ENCODE data around the gene TRABD2B. TPM values are rescaled to one million over a fixed set of nuclear protein-coding genes. Genes with fewer than 3 reads are reported as not detected.

TRABD2B gene
- total and polyA plus RNA-seq, 2 of the 4 experiments (the other 2 are of a cell fraction) = not detected

DNA sequence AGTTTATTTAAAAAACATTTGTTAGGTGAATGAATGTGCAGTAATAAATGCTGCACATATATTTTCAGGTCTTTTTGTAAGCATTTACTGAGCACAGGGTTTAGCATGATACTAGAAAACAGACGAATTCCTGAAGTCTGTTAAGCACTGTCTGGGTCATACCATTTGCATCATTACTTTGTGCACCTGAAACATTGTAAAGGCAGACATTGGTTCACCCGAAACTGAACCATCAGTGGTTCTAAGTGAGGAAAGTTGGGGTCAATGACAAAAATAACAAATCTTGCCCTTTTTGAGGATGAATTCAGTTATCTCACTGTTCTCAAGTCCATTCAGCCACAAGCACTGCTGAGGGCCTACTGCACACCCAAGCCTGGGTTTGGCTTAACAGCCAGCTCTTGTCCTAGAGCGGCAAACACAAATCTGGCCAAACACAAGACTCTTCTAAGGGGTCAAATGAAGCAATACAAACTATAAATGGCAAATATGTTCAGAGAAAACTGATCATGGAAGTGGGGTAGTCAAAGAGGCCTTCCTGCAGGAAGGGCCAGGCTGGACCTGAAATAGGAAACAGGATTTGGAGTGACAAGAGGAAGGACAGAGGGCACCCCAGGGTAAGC is 21.8 kb downstream of the TRABD2B start:
- H2AK9ac ChIP-seq (replicated peaks; ENCODE audit: low read depth, low read length, poor library complexity) = no peak overlapping the region
- no peak overlapping the region for H3K4me3 ChIP-seq (ENCODE audit: insufficient read depth, low read depth, low read length)
- no peak overlapping the region for H3K4ac ChIP-seq (ENCODE audit: low read depth, low read length)
- H2BK120ac ChIP-seq (ENCODE audit: low read depth, low read length) = no peak overlapping the region
- no peak overlapping the region for H3K9ac ChIP-seq (ENCODE audit: low read depth, low read length)
- no peak overlapping the region for H4K91ac ChIP-seq (ENCODE audit: insufficient read depth, low read depth, low read length)
- ChIA-PET POLR2A (ENCODE audit: unreplicated experiment) (no interaction called here), CTCF (no interaction called here)
- TF ChIP-seq SMC3 (IDR thresholded peaks at IDR 0.05; ENCODE audit: low read depth, low read length) (no peak), MAZ (IDR thresholded peaks at IDR 0.05; ENCODE audit: borderline replicate concordance, low read depth, low read length) (no peak), RCOR1 (IDR thresholded peaks at IDR 0.05; ENCODE audit: insufficient replicate concordance, low read length) (no peak), CHD1 (IDR thresholded peaks at IDR 0.05; ENCODE audit: low read depth, low read length) (no peak), FOS (IDR thresholded peaks at IDR 0.05; ENCODE audit: low read depth, low read length) (no peak), CEBPB (IDR thresholded peaks at IDR 0.05; ENCODE audit: low read depth, low read length) (no peak), NFE2L2 (IDR thresholded peaks at IDR 0.05; ENCODE audit: low read depth, low read length) (no peak), POLR2A (IDR thresholded peaks at IDR 0.05; ENCODE audit: low read depth, low read length) (no peak), MXI1 (IDR thresholded peaks at IDR 0.05; ENCODE audit: borderline replicate concordance, low read depth, low read length) (no peak), RFX5 (IDR thresholded peaks at IDR 0.05; ENCODE audit: low read depth, low read length) (no peak), BHLHE40 (IDR thresholded peaks at IDR 0.05; ENCODE audit: low read depth, low read length) (no peak), RAD21 (IDR thresholded peaks at IDR 0.05; ENCODE audit: low read length) (no peak), MAFK (IDR thresholded peaks at IDR 0.05; ENCODE audit: low read depth, low read length) (no peak)
- TF ChIP-seq, protein P1, sequence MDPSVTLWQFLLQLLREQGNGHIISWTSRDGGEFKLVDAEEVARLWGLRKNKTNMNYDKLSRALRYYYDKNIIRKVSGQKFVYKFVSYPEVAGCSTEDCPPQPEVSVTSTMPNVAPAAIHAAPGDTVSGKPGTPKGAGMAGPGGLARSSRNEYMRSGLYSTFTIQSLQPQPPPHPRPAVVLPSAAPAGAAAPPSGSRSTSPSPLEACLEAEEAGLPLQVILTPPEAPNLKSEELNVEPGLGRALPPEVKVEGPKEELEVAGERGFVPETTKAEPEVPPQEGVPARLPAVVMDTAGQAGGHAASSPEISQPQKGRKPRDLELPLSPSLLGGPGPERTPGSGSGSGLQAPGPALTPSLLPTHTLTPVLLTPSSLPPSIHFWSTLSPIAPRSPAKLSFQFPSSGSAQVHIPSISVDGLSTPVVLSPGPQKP (IDR thresholded peaks at IDR 0.05; ENCODE audit: borderline replicate concordance, low read depth, low read length) = no peak
- TF ChIP-seq, protein P2, sequence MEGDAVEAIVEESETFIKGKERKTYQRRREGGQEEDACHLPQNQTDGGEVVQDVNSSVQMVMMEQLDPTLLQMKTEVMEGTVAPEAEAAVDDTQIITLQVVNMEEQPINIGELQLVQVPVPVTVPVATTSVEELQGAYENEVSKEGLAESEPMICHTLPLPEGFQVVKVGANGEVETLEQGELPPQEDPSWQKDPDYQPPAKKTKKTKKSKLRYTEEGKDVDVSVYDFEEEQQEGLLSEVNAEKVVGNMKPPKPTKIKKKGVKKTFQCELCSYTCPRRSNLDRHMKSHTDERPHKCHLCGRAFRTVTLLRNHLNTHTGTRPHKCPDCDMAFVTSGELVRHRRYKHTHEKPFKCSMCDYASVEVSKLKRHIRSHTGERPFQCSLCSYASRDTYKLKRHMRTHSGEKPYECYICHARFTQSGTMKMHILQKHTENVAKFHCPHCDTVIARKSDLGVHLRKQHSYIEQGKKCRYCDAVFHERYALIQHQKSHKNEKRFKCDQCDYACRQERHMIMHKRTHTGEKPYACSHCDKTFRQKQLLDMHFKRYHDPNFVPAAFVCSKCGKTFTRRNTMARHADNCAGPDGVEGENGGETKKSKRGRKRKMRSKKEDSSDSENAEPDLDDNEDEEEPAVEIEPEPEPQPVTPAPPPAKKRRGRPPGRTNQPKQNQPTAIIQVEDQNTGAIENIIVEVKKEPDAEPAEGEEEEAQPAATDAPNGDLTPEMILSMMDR (conservative IDR thresholded peaks at IDR 0.05; ENCODE audit: low read depth, low read length) = no peak
- TF ChIP-seq, protein P3, sequence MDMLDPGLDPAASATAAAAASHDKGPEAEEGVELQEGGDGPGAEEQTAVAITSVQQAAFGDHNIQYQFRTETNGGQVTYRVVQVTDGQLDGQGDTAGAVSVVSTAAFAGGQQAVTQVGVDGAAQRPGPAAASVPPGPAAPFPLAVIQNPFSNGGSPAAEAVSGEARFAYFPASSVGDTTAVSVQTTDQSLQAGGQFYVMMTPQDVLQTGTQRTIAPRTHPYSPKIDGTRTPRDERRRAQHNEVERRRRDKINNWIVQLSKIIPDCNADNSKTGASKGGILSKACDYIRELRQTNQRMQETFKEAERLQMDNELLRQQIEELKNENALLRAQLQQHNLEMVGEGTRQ (IDR thresholded peaks at IDR 0.05; ENCODE audit: low read depth, low read length) = no peak
- H3K23ac ChIP-seq (ENCODE audit: low read depth, low read length) = no peak overlapping the region
- H3K36me3 ChIP-seq (ENCODE audit: control insufficient read depth, insufficient read depth, low read length) = no peaks in the 10 kb centered on the region
- in situ Hi-C loops (cut with MboI; ENCODE audit: low sequenced_read_pairs) (no loop called here), dilution Hi-C loops (cut with HindIII; ENCODE audit: low sequenced_read_pairs, unreplicated experiment) (no loop called here), intact Hi-C loops (cut with micrococcal nuclease) (no loop called here)
- H3K27ac ChIP-seq (ENCODE audit: insufficient read depth, low read length) = no peak overlapping the region
- H2AFZ ChIP-seq (replicated peaks; ENCODE audit: low read length, poor library complexity) = no peak overlapping the region
- DNase-seq (no peak), ATAC-seq (ENCODE audit: low read depth) (no peak)
- no peak overlapping the region for H4K5ac ChIP-seq (ENCODE audit: low read depth, low read length)
- no peak overlapping the region for H4K8ac ChIP-seq (ENCODE audit: low read depth in 2 of 2, low read length in 2 of 2)
- no peak overlapping the region for H2BK5ac ChIP-seq (ENCODE audit: low read depth, low read length, poor library complexity, severe bottlenecking)
- H4K20me1 ChIP-seq (ENCODE audit: insufficient read depth, low read length) = no peaks in the 10 kb centered on the region
- H2BK20ac ChIP-seq (ENCODE audit: low read depth, low read length) = no peak overlapping the region
- H3K9me1 ChIP-seq (ENCODE audit: insufficient read depth, low read length) = no peaks in the 10 kb centered on the region
- no peaks in the 10 kb centered on the region for H3K4me1 ChIP-seq (ENCODE audit: control insufficient read depth, insufficient read depth, low read length)
- 0% methylated on average over 1 of the region's 3 CpGs; no CpG with 5 or more reads in 1 of the 2 experiments for WGBS, 2 experiments (ENCODE audit: extremely low coverage in 2 of 2, insufficient read length in 1 of 2)
- BruUV-seq (replicated peaks) = no TSS peak
- no peak overlapping the region for H3K18ac ChIP-seq (ENCODE audit: low read depth, low read length)
- no peak overlapping the region for H2AK5ac ChIP-seq (ENCODE audit: low read depth, low read length)
- no peaks in the 10 kb centered on the region for H3K27me3 ChIP-seq (ENCODE audit: control insufficient read depth, insufficient read depth, low read length)
- H3K9me3 ChIP-seq (ENCODE audit: control insufficient read depth, insufficient read depth, low read length) = no peaks in the 10 kb centered on the region
- H2BK15ac ChIP-seq (ENCODE audit: low read depth, low read length) = no peak overlapping the region
- H3K56ac ChIP-seq (ENCODE audit: extremely low read depth, insufficient read depth, low read length) = no peak overlapping the region
- H3K14ac ChIP-seq (replicated peaks; ENCODE audit: low read depth, low read length) = no peak overlapping the region
- no peak overlapping the region for H3K4me2 ChIP-seq (ENCODE audit: low read depth, low read length)
- H3K79me1 ChIP-seq (ENCODE audit: low read depth in 1 of 2, low read length in 2 of 2) = no peaks in the 10 kb centered on the region
